Endodermal cell (in vitro differentiated cells): ENCODE data around the gene NPIPA3. TPM values are rescaled to one million over a fixed set of nuclear protein-coding genes. Genes with fewer than 3 reads are reported as not detected.
A peak's percentile ranks its signal among the peaks of the same experiment; 100 is the strongest.
"Not testable (repeated sequence)": the region's sequence is repeated elsewhere in the genome, so short reads cannot be mapped to it uniquely, and the experiment has no call there.

ENCODE experiments used
- DNase-seq: peaks from one replicate; pipeline ENCODE4 v3.0.0-alpha.2; 2017
- H3K27ac ChIP-seq: 2 replicates; pipeline ENCODE4 v1.5.1; 2013; ENCODE audit warnings: mild to moderate bottlenecking, low read depth, low read length, moderate library complexity
- H3K27me3 ChIP-seq: 2 replicates; pipeline ENCODE4 v1.6.1; 2013; ENCODE audit warnings: mild to moderate bottlenecking, low read length, moderate library complexity; ENCODE audit not compliant: insufficient read depth, control insufficient read depth, poor library complexity, severe bottlenecking
- H3K36me3 ChIP-seq: 2 replicates; pipeline ENCODE4 v1.7.0; 2013; ENCODE audit warnings: mild to moderate bottlenecking, low read length, moderate library complexity; ENCODE audit not compliant: control insufficient read depth, insufficient read depth
- H3K4me1 ChIP-seq: one replicate; pipeline ENCODE4 v1.7.0; 2013; ENCODE audit warnings: low read length; ENCODE audit not compliant: control insufficient read depth, insufficient read depth
- H3K4me3 ChIP-seq: 2 replicates; pipeline ENCODE4 v1.5.1; 2013; ENCODE audit warnings: mild to moderate bottlenecking, low read length, moderate library complexity
- H3K9ac ChIP-seq: 2 replicates; pipeline ENCODE4 v1.6.1; 2013; ENCODE audit warnings: mild to moderate bottlenecking, low read length, moderate library complexity; ENCODE audit not compliant: poor library complexity, severe bottlenecking; ENCODE audit errors: extremely low read depth
- H3K9me3 ChIP-seq: 2 replicates; pipeline ENCODE4 v1.6.1; 2013; ENCODE audit warnings: mild to moderate bottlenecking, low read length, moderate library complexity; ENCODE audit not compliant: control insufficient read depth
- H3K27ac Mint-ChIP-seq: 2 replicates; pipeline ENCODE4 v1.8.0; 2020; ENCODE audit warnings: mixed read lengths
- H3K27me3 Mint-ChIP-seq: 2 replicates; pipeline ENCODE4 v1.8.0; 2021; ENCODE audit warnings: mild to moderate bottlenecking, mixed read lengths; ENCODE audit not compliant: insufficient read depth
- H3K36me3 Mint-ChIP-seq: 2 replicates; pipeline ENCODE4 v1.8.0; 2020; ENCODE audit warnings: low read depth, mixed read lengths
- H3K4me1 Mint-ChIP-seq: 2 replicates; pipeline ENCODE4 v1.8.0; 2020; ENCODE audit warnings: mixed read lengths
- H3K4me3 Mint-ChIP-seq: 2 replicates; pipeline ENCODE4 v1.8.0; 2020; ENCODE audit warnings: mild to moderate bottlenecking, moderate library complexity, mixed read lengths
- H3K9me3 Mint-ChIP-seq: 2 replicates; pipeline ENCODE4 v1.8.0; 2020; ENCODE audit warnings: mild to moderate bottlenecking, mixed read lengths
- CTCF ChIP-seq: fragments of 200-600 bp; sonication (generic); conservative IDR thresholded peaks from 2 replicates; pipeline ENCODE4 v1.5.0; 2021; ENCODE audit warnings: antibody characterized with exemption, mild to moderate bottlenecking
- WGBS, 2 experiments: methylation state at CpG; one replicate each; pipeline versions ENCODE4 v1.1.5 to v1.1.7; 2013; ENCODE audit warnings: missing lambda C conversion rate in 2 of 2, mixed read lengths in 1 of 2; ENCODE audit not compliant: insufficient coverage in 1 of 2, insufficient read length in 1 of 2; 5-methylcytosine and 5-hydroxymethylcytosine counted together
- long read RNA-seq, 4 experiments: library from polyadenylated mRNA in 2 of 4; library from RNA in 1 of 4; library from capped mRNA in 1 of 4; stranded (forward) in 3 of 4; unstranded in 1 of 4; transcript quantifications; one replicate each; pipeline ENCODE4 v2.0.0, GENCODE V29; 2020 to 2021; ENCODE audit warnings: inconsistent platforms in 1 of 4
- polyA plus RNA-seq, 2 experiments: library from polyadenylated mRNA; stranded (reverse); fragments of 50-300 nt; gene quantifications; one replicate each; pipeline ENCODE4 v1.2.3, GENCODE V29; 2013
- total RNA-seq, 2 donors: library from RNA; stranded (reverse); fragmentation: NEBNext Ultra II Directional in 1 of 2; extraction: Animal tissue kit (Norgen Biotek cat#: 25700) in 1 of 2; gene quantifications; 2 replicates in 1 of 2; 3 replicates in 1 of 2; pipeline ENCODE4 v1.2.1, GENCODE V29; 2021

NPIPA3 gene
- total RNA-seq = 10 to 100 TPM in 1 of 2 donors, 1 to 10 TPM in 1; 3.5 to 11.3 TPM
- 4.2 TPM for polyA plus RNA-seq (2013, experiment 1 of 2)
- polyA plus RNA-seq (2013, experiment 2 of 2) = 6.9 TPM
- long read RNA-seq, experiment 1 = 0 reads
- long read RNA-seq, experiment 2 = 0 reads
- long read RNA-seq, experiment 3 = 0 reads
- long read RNA-seq, experiment 4 = 0 reads

- not testable (repeated sequence) for H3K4me1 Mint-ChIP-seq, H3K27ac ChIP-seq, H3K27me3 Mint-ChIP-seq, H3K9me3 Mint-ChIP-seq, DNase-seq, H3K4me1 ChIP-seq, H3K27ac Mint-ChIP-seq, H3K36me3 Mint-ChIP-seq, H3K36me3 ChIP-seq, H3K9me3 ChIP-seq, H3K4me3 Mint-ChIP-seq, H3K27me3 ChIP-seq, H3K4me3 ChIP-seq, H3K9ac ChIP-seq
- no CpG with 5 or more reads among the region's 73 CpGs for WGBS, 2 experiments
Observed at GRCh38 chr16:14703156-14704011, at the start of gene NPIPA3. Gene NPIPA3 (plus strand): TSS chr16:14703411. CDS start chr16:14708944, 5,533 bp downstream.

- WGBS, 2 experiments = 80 to 100% methylated on average over 1 to 2 of the region's 2 CpGs
- Histone ChIP-seq H3K4me1 (no peaks in the 10 kb centered on the region), H3K9ac (no peak overlapping the region), H3K9me3 (no peaks in the 10 kb centered on the region), H3K27me3 (no peaks in the 10 kb centered on the region), H3K36me3 (peaks cover 79% of the 10 kb centered on the region), H3K4me3 (no peak overlapping the region), H3K27ac (no peak overlapping the region)
- DNase-seq = no peak
- H3K27ac Mint-ChIP-seq = peak overlapping the region; percentile 28
- no peaks in the 10 kb centered on the region for H3K9me3 Mint-ChIP-seq
- no peak overlapping the region for H3K4me3 Mint-ChIP-seq
- H3K27me3 Mint-ChIP-seq = no peaks in the 10 kb centered on the region
- TF ChIP-seq CTCF = no peak
- H3K36me3 Mint-ChIP-seq = peaks cover 67% of the 10 kb centered on the region
- H3K4me1 Mint-ChIP-seq = peaks cover 15% of the 10 kb centered on the region
Observed at GRCh38 chr16:14658063-14658462, 45.1 kb upstream of the NPIPA3 start.

GRCh38 chr16:14667347-14668266, 35.6 kb upstream of the NPIPA3 start:
- Histone ChIP-seq H3K9me3 (no peaks in the 10 kb centered on the region), H3K4me3 (no peak overlapping the region), H3K4me1 (no peaks in the 10 kb centered on the region), H3K27me3 (no peaks in the 10 kb centered on the region), H3K36me3 (peaks cover 56% of the 10 kb centered on the region), H3K9ac (no peak overlapping the region), H3K27ac (no peak overlapping the region)
- Mint-ChIP-seq H3K4me1 (no peaks in the 10 kb centered on the region), H3K9me3 (no peaks in the 10 kb centered on the region), H3K36me3 (peaks cover 56% of the 10 kb centered on the region), H3K4me3 (no peak overlapping the region), H3K27me3 (no peaks in the 10 kb centered on the region), H3K27ac (no peak overlapping the region)
- TF ChIP-seq CTCF = no peak
- WGBS, 2 experiments = 95 to 100% methylated on average over 13 to 16 of the region's 16 CpGs
- no peak for DNase-seq
